Hematopoietic multipotent progenitor cell treated with erythropoietin and hydrocortisone succinate and interleukin-3 and kit ligand, for 4 days (in vitro differentiated cells): ENCODE data around the gene OXCT2.

Experiments used
- DNase-seq: peaks from one replicate; pipeline ENCODE4 v3.0.0-alpha.2; 2015

Gene OXCT2

GRCh38 chr1:39761557-39762260, 9.4 kb downstream of the OXCT2 start:
- DNase-seq: no peak

GRCh38 chr1:39761016-39761415, 10.1 kb downstream of the OXCT2 start:
- no peak for DNase-seq

DNA sequence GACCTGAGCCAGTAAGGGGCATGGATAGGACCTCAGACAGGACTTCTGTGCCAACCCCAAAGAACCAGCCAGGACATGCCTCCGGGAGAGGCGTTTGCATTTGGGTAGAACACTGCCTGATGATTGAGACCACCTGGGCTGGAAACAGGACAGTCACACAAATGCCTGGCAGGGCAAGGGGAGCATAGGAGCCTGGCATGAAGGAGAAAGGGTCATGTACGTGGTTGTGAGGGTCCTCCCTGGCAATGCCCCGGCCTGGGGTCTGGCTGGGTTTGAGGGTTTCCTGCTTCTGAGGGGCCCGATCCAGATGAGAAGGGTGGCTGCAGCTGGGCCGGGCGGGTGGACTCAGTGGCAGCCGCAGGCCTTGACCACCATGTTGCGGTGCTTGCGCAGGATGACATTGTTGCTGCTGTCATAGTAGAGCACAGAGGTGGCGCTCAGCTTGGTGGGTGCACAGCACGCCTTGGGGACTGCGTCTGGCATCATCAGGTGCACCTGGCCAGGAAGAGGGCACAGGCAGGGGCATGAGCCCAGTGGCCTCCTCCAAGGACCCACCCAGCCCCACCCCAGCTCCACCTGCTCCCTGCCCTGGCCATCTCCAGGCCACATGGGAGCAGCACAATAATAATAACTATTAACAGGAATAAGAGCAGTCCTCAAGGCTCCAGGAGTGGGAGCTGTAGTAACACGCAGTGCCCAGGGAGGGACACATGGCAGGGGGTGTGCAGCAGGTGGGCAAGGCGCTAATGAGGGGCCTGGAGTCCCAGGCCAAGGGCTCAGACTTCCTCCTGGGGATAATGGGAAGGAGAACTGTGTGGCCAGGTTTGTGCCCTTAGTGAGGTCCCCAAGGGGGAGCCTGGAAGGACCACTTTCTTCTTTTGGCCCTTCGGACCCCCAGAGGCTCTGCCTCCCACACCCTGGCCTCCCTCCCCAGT, 10.8 kb downstream of the OXCT2 start:
- DNase-seq: no peak

GRCh38 chr1:39759436-39759726, 11.8 kb downstream of the OXCT2 start:
- DNase-seq: no peak

GRCh38 chr1:39758556-39759435, 12.4 kb downstream of the OXCT2 start:
- DNase-seq: no peak

DNA sequence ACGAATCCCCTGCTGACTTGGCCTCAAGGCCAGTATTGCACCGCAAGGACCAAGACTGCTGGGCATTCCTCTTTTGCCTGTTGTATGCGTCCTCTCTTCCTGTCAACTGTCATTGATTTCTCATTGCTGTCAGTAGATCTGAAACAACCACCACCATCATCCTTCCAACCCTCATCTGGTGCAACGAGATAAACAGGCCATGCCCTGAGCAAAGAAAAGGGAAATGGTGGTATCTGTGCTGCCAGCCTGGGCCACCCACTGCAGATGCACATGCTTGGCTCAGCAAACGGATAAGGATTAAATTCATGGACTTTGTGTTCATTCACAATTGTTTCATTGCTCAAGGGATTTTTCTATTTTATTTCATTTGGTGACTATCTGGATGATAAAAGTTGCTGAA, 13.6 kb downstream of the OXCT2 start:
- peak; percentile 97 for DNase-seq

GRCh38 chr1:39755965-39756659, 15.0 kb downstream of the OXCT2 start:
- DNase-seq: no peak

- no peak for DNase-seq
Observed at GRCh38 chr1:39754906-39755504, 16.1 kb downstream of the OXCT2 start.

DNA sequence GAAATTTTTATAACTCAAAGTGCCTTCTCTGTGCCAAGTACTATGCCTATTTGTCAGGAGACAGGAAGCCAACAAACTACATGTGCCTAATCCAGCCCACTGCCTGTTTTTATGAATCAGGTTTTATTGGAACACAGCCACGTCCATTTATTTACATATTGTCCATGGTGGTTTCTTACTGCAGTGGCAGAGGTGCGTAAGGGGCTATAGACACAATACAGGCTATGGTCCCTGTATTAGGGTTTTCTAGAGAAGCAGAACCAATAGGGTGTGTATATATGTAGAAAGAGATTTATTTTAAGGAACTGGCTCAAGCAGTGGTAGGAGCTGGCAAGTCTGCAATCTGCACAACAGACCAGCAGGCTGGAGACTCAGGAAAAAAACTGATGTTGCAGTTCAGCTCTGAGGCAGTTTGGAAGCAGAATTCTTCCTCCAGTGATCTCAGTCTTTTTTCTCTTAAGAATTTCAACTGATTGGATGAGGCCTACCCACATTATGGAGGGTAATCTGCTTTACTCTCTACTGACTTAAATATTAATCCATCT, 17.1 kb downstream of the OXCT2 start:
- no peak for DNase-seq

- DNase-seq: no peak
Observed at GRCh38 chr1:39753132-39754025, 17.8 kb downstream of the OXCT2 start.

GRCh38 chr1:39752703-39753102, 18.4 kb downstream of the OXCT2 start:
- no peak for DNase-seq

DNA sequence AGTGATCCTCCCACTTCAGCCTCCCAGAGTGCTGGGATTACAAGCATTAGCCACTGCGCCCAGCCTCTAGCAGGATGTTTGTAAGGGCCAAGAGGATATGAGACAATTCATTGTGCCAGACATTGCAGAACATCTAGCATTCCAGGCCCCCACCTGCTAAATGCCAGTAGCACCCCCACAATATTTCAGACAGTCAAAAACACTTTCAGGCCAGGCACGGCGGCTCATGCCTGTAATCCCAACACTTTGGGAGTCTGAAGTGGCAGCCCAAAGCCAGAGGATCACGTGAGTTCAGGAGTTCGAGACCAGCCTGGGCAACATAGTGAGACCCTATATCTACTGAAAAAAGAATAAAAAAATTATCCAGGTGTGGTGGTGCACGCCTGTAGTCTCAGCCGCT, 19.6 kb downstream of the OXCT2 start:
- DNase-seq: no peak

GRCh38 chr1:39745016-39745670, 26.0 kb downstream of the OXCT2 start:
- DNase-seq: no peak

- DNase-seq: peak; percentile 99
Observed at GRCh38 chr1:39738622-39739366, 32.4 kb downstream of the OXCT2 start, which contains the start of gene PPIE. Gene PPIE (plus strand): TSS chr1:39738882. CDS start chr1:39738901, 19 bp downstream.

GRCh38 chr1:39737546-39738169, 33.5 kb downstream of the OXCT2 start:
- no peak for DNase-seq

DNA sequence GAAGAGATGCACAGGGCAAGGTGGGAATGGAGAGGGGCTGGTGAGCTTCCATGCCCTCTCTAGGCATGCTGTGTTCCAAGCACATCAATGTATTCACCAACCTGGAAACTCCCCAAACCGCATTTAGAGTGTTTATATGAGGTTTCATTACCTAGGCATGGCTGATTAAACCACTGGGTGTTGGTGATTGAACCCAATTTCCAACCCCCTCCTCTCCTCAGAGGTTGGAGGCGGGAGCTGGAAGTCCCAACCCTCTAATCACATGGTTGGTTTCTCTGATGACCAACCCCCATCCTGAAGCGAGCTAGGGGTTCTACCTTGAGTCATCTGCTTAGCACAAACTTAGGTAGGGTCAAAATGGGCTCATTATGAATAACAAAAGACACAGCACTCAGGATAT, 35.4 kb downstream of the OXCT2 start:
- no peak for DNase-seq

DNA sequence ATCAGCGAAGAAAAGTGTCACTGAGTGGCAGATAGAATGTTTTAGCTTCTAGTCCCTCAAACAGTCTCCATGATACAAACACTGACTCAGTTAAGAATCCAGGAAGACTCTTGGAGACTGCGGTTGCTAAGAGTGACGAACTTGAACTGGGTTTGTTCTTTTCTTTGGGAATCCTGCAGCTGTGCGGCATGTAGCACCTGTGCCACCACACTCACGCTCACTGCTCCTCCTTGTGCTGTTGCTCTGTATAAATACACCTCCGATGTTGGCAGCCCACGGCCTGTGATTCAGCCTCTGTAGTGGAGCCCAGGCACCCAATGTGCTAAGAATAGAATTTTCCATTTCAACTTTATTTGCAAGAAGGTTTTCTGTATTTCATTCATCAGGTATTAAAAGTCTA, 38.0 kb downstream of the OXCT2 start:
- DNase-seq: no peak

DNA sequence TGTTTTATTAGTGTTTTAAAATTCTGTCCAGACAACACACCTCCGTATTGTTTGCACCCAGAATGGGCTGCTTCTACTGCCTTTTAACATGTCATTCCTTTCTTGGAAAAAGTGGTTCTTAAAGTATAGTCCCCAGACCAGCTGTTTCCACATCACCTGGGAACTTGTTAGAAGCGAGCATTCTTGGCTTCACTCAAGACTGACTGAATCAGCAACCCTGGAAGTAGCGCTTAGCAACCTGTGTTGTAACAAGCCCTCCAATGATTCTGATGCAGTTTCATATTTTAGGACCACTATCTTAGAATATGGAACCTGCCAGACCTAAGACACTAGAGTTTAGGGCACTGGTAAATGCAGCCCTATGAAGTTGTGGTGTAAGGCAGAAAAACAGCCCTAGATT, 38.4 kb downstream of the OXCT2 start:
- no peak for DNase-seq

- DNase-seq: no peak
Observed at GRCh38 chr1:39729842-39730241, 41.3 kb downstream of the OXCT2 start.
